Ishikawa (cell line): ENCODE measurements around the gene CPNE2.

ENCODE experiments used
- CEBPB ChIP-seq: IDR thresholded peaks from 2 replicates; pipeline ENCODE4 v1.6.1; 2012
- EGR1 ChIP-seq: IDR thresholded peaks from 2 replicates; pipeline ENCODE4 v1.6.1; 2012
- EP300 ChIP-seq: IDR thresholded peaks from 2 replicates; pipeline ENCODE4 v1.6.1; 2012; ENCODE audit warnings: borderline replicate concordance
- FOXM1 ChIP-seq: IDR thresholded peaks from 2 replicates; pipeline ENCODE4 v1.6.1; 2012; ENCODE audit warnings: low read depth, borderline replicate concordance
- NFIC ChIP-seq: IDR thresholded peaks from 2 replicates; pipeline ENCODE4 v1.6.1; 2012
- RAD21 ChIP-seq: IDR thresholded peaks from 2 replicates; pipeline ENCODE4 v1.6.1; 2012; ENCODE audit warnings: low read depth
- TAF1 ChIP-seq: IDR thresholded peaks from 2 replicates; pipeline ENCODE4 v1.6.1; 2012; ENCODE audit warnings: low read depth, mild to moderate bottlenecking
- TEAD4 ChIP-seq: IDR thresholded peaks from 2 replicates; pipeline ENCODE4 v1.6.1; 2012
- YY1 ChIP-seq: IDR thresholded peaks from 2 replicates; pipeline ENCODE4 v1.6.1; 2012; ENCODE audit warnings: low read depth
- TF ChIP-seq, protein P1 (sequence below): IDR thresholded peaks from 2 replicates; pipeline ENCODE4 v1.6.1; 2012; ENCODE audit warnings: low read depth, mild to moderate bottlenecking
- TF ChIP-seq, protein P2 (sequence below): IDR thresholded peaks from 2 replicates; pipeline ENCODE4 v1.6.1; 2012
- TF ChIP-seq, protein P3 (sequence below): IDR thresholded peaks from 2 replicates; pipeline ENCODE4 v1.6.1; 2012

DNA sequence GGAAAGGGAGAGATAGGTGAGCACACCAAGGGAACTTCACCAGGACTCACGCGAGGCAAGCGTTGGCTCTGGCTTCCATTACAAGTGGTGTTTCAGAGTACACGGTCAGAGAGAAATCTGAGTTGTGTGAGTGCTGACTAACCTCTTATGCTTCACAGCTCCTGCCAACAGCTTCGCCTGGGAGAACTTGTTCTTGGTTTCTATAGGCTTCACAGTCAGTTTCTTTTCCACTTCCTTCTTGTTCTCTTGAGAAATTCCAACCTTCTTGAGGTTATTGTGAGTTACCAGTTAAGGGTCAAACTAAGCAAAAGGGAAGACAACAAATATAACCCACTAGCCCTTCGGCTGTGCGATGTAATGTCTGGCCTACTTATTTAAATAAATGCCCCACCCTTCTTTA, 74.6 kb downstream of the CPNE2 start:
- TF ChIP-seq NFIC = no peak
- TF ChIP-seq, protein P1, sequence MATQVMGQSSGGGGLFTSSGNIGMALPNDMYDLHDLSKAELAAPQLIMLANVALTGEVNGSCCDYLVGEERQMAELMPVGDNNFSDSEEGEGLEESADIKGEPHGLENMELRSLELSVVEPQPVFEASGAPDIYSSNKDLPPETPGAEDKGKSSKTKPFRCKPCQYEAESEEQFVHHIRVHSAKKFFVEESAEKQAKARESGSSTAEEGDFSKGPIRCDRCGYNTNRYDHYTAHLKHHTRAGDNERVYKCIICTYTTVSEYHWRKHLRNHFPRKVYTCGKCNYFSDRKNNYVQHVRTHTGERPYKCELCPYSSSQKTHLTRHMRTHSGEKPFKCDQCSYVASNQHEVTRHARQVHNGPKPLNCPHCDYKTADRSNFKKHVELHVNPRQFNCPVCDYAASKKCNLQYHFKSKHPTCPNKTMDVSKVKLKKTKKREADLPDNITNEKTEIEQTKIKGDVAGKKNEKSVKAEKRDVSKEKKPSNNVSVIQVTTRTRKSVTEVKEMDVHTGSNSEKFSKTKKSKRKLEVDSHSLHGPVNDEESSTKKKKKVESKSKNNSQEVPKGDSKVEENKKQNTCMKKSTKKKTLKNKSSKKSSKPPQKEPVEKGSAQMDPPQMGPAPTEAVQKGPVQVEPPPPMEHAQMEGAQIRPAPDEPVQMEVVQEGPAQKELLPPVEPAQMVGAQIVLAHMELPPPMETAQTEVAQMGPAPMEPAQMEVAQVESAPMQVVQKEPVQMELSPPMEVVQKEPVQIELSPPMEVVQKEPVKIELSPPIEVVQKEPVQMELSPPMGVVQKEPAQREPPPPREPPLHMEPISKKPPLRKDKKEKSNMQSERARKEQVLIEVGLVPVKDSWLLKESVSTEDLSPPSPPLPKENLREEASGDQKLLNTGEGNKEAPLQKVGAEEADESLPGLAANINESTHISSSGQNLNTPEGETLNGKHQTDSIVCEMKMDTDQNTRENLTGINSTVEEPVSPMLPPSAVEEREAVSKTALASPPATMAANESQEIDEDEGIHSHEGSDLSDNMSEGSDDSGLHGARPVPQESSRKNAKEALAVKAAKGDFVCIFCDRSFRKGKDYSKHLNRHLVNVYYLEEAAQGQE = no peak
- TF ChIP-seq, protein P2, sequence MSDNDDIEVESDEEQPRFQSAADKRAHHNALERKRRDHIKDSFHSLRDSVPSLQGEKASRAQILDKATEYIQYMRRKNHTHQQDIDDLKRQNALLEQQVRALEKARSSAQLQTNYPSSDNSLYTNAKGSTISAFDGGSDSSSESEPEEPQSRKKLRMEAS = no peak
- TF ChIP-seq, protein P3, sequence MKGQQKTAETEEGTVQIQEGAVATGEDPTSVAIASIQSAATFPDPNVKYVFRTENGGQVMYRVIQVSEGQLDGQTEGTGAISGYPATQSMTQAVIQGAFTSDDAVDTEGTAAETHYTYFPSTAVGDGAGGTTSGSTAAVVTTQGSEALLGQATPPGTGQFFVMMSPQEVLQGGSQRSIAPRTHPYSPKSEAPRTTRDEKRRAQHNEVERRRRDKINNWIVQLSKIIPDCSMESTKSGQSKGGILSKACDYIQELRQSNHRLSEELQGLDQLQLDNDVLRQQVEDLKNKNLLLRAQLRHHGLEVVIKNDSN = no peak
- no peak for TF ChIP-seq EP300
- no peak for TF ChIP-seq RAD21
- no peak for TF ChIP-seq EGR1
- no peak for TF ChIP-seq CEBPB
- TF ChIP-seq TAF1 = no peak
- no peak for TF ChIP-seq TEAD4
- TF ChIP-seq YY1 = no peak
- no peak for TF ChIP-seq FOXM1
